ENCODE measurements around the gene ZBED4. TPM values are rescaled to one million over a fixed set of nuclear protein-coding genes. Genes with fewer than 3 reads are reported as not detected.
A peak's percentile ranks its signal among the peaks of the same experiment; 100 is the strongest.

The ZBED4 gene
- total and polyA plus RNA-seq, 2 of the 13 experiments (the other 11 are each of a cell fraction or from before 2014, with no cell fraction given), result 5.4 to 9.6 TPM

GRCh38 chr22:49936018-49936972 is 82.7 kb downstream of the ZBED4 start (continued):
- TF ChIP-seq HOMEZ (CRISPR knock-in tag; IDR thresholded peaks at IDR 0.05; ENCODE audit: low read depth) (0 out of 2 replicates have a peak, but pooled peaks have one; percentile 10), NFYC (CRISPR knock-in tag; IDR thresholded peaks at IDR 0.05) (no peak), MLX (CRISPR knock-in tag; IDR thresholded peaks at IDR 0.05) (0 out of 2 replicates have a peak, but pooled peaks have one; percentile 17), KLF9 (CRISPR knock-in tag; IDR thresholded peaks at IDR 0.05; ENCODE audit: low read depth) (no peak), HIVEP1 (CRISPR knock-in tag; IDR thresholded peaks at IDR 0.05) (peak; percentile 97), RBFOX2 (IDR thresholded peaks at IDR 0.05; ENCODE audit: low read depth, low read length) (peak; percentile 24; the same call in 1 of the 2 replicates), HNRNPLL (IDR thresholded peaks at IDR 0.05; ENCODE audit: low read depth, low read length, poor library complexity, severe bottlenecking) (peak; percentile 28), ZNF367 (CRISPR knock-in tag; IDR thresholded peaks at IDR 0.05; ENCODE audit: borderline replicate concordance) (no peak), IKZF1 (IDR thresholded peaks at IDR 0.05) (no peak), ZNF639 (CRISPR knock-in tag; conservative IDR thresholded peaks at IDR 0.05) (peak; percentile 81), ETV5 (CRISPR knock-in tag; IDR thresholded peaks at IDR 0.05; ENCODE audit: borderline replicate concordance) (peak; percentile 78), GATAD2A (CRISPR knock-in tag; IDR thresholded peaks at IDR 0.05) (peak; percentile 67), THAP11 (CRISPR knock-in tag; IDR thresholded peaks at IDR 0.05) (peak; percentile 74), ARNT (IDR thresholded peaks at IDR 0.05) (no peak), ZNF558 (CRISPR knock-in tag; IDR thresholded peaks at IDR 0.05; ENCODE audit: borderline replicate concordance) (no peak), MEF2D (CRISPR knock-in tag; IDR thresholded peaks at IDR 0.05) (no peak), ZNF253 (CRISPR knock-in tag; IDR thresholded peaks at IDR 0.05; ENCODE audit: borderline replicate concordance) (no peak), SNAPC4 (CRISPR knock-in tag; IDR thresholded peaks at IDR 0.05) (0 out of 2 replicates have a peak, but pooled peaks have one; percentile 33), MYC (CRISPR knock-in tag; IDR thresholded peaks at IDR 0.05; ENCODE audit: borderline replicate concordance) (peak; percentile 69; the same call in 1 of the 2 replicates), ZSCAN29 (CRISPR knock-in tag; conservative IDR thresholded peaks at IDR 0.05) (0 out of 2 replicates have a peak, but pooled peaks have one; percentile 29), TEAD2 (CRISPR knock-in tag; IDR thresholded peaks at IDR 0.05) (no peak), CBX5 (CRISPR knock-in tag; IDR thresholded peaks at IDR 0.05; ENCODE audit: borderline replicate concordance) (peak; percentile 77; the same call in 1 of the 2 replicates)

All from HepG2 (cell line).